SH-SY5Y (cell line): ENCODE measurements around the gene PCDH9.

Experiments
- GATA2 ChIP-seq: IDR thresholded peaks from 2 replicates; pipeline ENCODE4 v1.6.1; 2011; ENCODE audit warnings: mild to moderate bottlenecking, low read depth, low read length
- GATA3 ChIP-seq: IDR thresholded peaks from 2 replicates; pipeline ENCODE4 v1.6.1; 2011; ENCODE audit warnings: low read depth, mild to moderate bottlenecking, low read length, moderate library complexity

GRCh38 chr13:67175836-67176459, 54.2 kb downstream of the PCDH9 start:
- TF ChIP-seq GATA2 (peak; percentile 27; the same call in 1 of the 2 replicates), GATA3 (peak; percentile 80)
